Esophagus (tissue), 2 donors: ENCODE results near the gene KLK14. TPM values are rescaled to one million over a fixed set of nuclear protein-coding genes. Genes with fewer than 3 reads are reported as not detected.
A peak's percentile ranks its signal among the peaks of the same experiment; 100 is the strongest.

Experiments
- H3K27ac ChIP-seq, 2 donors: one replicate each; pipeline ENCODE4 v1.5.1; 2013; ENCODE audit warnings: low read depth in 2 of 2, mild to moderate bottlenecking in 2 of 2, inconsistent platforms in 1 of 2, low read length in 1 of 2, moderate library complexity in 1 of 2
- H3K27me3 ChIP-seq, 2 donors: one replicate each; pipeline ENCODE4 v1.6.1; 2013; ENCODE audit warnings: low read length in 2 of 2, control low read depth in 1 of 2, mild to moderate bottlenecking in 1 of 2; ENCODE audit not compliant: insufficient read depth in 2 of 2, control insufficient read depth in 1 of 2
- H3K36me3 ChIP-seq, 2 donors: one replicate each; pipeline ENCODE4 v1.6.1; 2013; ENCODE audit warnings: low read length in 1 of 2; ENCODE audit not compliant: control insufficient read depth in 2 of 2, insufficient read depth in 2 of 2
- H3K4me1 ChIP-seq, 2 donors: one replicate each; pipeline ENCODE4 v1.6.1; 2013; ENCODE audit warnings: low read length in 1 of 2; ENCODE audit not compliant: control insufficient read depth in 2 of 2, insufficient read depth in 2 of 2
- H3K4me3 ChIP-seq, 2 donors: one replicate each; pipeline ENCODE4 v1.5.1; 2013; ENCODE audit warnings: low read length in 2 of 2, mild to moderate bottlenecking in 2 of 2, low read depth in 1 of 2, moderate library complexity in 1 of 2
- H3K9me3 ChIP-seq, 2 donors: one replicate each; pipeline ENCODE4 v1.6.1; 2013; ENCODE audit warnings: mild to moderate bottlenecking in 2 of 2, low read depth in 1 of 2, low read length in 1 of 2, moderate library complexity in 1 of 2; ENCODE audit not compliant: control insufficient read depth in 2 of 2, insufficient read depth in 1 of 2
- WGBS, 2 donors: extraction: QIAGEN DNeasy Blood & Tissue Kit; methylation state at CpG; one replicate each; pipeline ENCODE4 v1.1.7; 2013; 5-methylcytosine and 5-hydroxymethylcytosine counted together
- polyA plus RNA-seq, 2 donors: library from polyadenylated mRNA; stranded (reverse); fragments of 200-250 nt; gene quantifications; one replicate each; pipeline ENCODE4 v1.2.3, GENCODE V29; 2013
- donor health status: healthy with polysubstance abuse.
- donor health status: Bipolar disorder and iron deficiency.

Gene KLK14
- polyA plus RNA-seq, 2 donors: 0.09 to 0.31 TPM

DNA sequence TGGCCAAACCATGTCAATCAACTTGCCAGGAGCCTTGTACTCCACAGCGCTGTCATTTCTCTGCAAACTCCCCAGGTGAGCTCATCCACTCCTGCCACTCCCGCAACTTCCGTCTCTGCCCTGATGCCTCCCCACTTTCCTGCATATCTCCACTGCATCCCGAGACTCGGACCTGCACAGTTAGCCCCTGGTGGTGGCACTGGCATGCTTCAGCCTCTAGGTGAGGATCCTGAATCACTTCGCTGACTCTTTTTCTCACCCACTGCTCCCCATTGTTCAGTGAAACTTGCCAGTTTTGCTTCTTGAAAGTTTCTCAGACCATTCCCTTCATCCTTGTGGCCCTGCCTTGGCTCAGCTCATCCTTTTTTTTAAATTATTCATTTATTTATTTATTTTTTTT lies 28.9 kb upstream of the KLK14 start:
- no peak overlapping the region for H3K4me3 ChIP-seq
- 38 to 39% methylated on average over 6 of the region's 6 CpGs for WGBS, 2 donors
- H3K36me3 ChIP-seq: no peaks in the 10 kb centered on the region

DNA sequence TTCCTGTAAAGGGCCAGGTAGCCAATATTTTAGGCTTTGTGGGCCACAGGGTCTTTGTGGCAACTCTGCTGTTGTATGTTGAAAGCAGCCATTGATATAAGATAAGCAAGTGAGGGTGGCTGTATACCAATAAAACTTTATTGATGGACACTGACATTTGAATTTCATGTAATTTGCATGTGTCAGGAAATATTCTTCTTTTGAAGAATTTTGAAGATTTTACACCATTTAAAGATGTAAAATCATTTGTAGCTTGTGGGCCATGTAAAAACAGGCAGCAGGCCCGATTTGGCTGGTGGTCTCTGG lies 27.9 kb upstream of the KLK14 start:
- no peaks in the 10 kb centered on the region for H3K27me3 ChIP-seq
- H3K9me3 ChIP-seq: peaks cover 0 to 2% of the 10 kb centered on the region in 2 donors
- 59 to 66% methylated on average over 1 of the region's 1 CpG for WGBS, 2 donors
- peak overlapping the region in 1 of 2 donors; percentile 27 for H3K27ac ChIP-seq
- peaks cover 0 to 6% of the 10 kb centered on the region in 2 donors for H3K4me1 ChIP-seq
- no peak overlapping the region for H3K4me3 ChIP-seq
- H3K36me3 ChIP-seq: no peaks in the 10 kb centered on the region

More for the DNA sequence above, 28.9 kb upstream of the KLK14 start:
- H3K9me3 ChIP-seq: peaks cover 0 to 2% of the 10 kb centered on the region in 2 donors
- H3K27me3 ChIP-seq: no peaks in the 10 kb centered on the region
- peaks cover 0 to 6% of the 10 kb centered on the region in 2 donors for H3K4me1 ChIP-seq
- H3K27ac ChIP-seq: no peak overlapping the region

- Histone ChIP-seq H3K4me1 (peaks cover 0 to 6% of the 10 kb centered on the region in 2 donors), H3K4me3 (peak overlapping the region; percentile 41 to 91), H3K36me3 (peaks cover 2 to 7% of the 10 kb centered on the region in 2 donors), H3K9me3 (no peaks in the 10 kb centered on the region), H3K27me3 (no peaks in the 10 kb centered on the region), H3K27ac (peak overlapping the region; percentile 69 to 83)
- 3 to 4% methylated on average over 15 of the region's 15 CpGs for WGBS, 2 donors
Observed at GRCh38 chr19:51108805-51109146, 26.1 kb upstream of the KLK14 start.

DNA sequence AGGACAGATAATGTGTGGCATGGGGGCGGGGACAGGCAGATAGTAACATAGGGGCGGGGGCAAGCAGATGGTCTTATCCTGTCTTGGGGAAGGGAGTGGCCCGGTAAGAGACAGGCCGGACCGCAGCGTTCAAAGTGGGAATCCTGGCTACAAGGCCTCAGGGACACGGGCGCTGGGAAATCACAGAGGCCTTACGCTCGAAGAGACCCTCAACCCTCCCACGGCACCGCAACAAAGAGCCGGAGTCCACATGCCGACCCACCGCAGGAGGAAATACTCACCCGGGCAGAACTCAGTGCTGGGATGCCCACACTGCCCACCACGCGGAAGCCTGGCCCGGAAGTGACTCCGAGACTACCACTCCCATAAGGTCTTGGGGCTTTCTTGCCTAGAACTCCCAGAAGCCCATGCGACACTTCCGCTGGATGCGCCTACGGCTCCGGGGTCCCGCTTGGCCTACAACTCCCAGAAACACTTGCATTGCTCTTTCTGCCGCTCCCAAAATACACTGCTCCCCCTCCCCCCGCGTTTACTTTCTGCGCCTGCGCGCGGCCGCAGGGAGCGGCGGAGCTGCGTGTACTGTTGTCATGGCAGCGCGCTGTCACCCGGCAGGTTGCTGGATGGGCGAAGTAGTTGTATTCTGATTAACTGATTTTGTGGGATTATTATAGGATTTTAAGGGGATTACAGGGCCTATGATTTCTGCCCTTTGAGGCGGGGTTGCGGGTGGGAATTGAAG lies 25.5 kb upstream of the KLK14 start, which contains the start of gene CTU1:
CTU1 (minus strand) TSS at position 344 of the 739 bp plus-strand sequence. CDS start 3,840 bp downstream, outside the sequence.
- H3K27ac ChIP-seq: peak within 1 kb of the TSS; percentile 69 to 87
- no peaks in the 10 kb centered on the region for H3K9me3 ChIP-seq
- WGBS, 2 donors: 0 to 1% methylated on average over 42 to 43 of the region's 43 CpGs
- peaks cover 0 to 6% of the 10 kb centered on the region in 2 donors for H3K4me1 ChIP-seq
- H3K27me3 ChIP-seq: no peaks in the 10 kb centered on the region
- peaks cover 2 to 10% of the 10 kb centered on the region in 2 donors for H3K36me3 ChIP-seq
- peak within 1 kb of the TSS; percentile 75 to 91 for H3K4me3 ChIP-seq

- 17 to 21% methylated on average over 18 of the region's 18 CpGs for WGBS, 2 donors
- no peaks in the 10 kb centered on the region for H3K27me3 ChIP-seq
- peak overlapping the region; percentile 64 to 87 for H3K27ac ChIP-seq
- peaks cover 2 to 10% of the 10 kb centered on the region in 2 donors for H3K36me3 ChIP-seq
- peaks cover 0 to 6% of the 10 kb centered on the region in 2 donors for H3K4me1 ChIP-seq
- H3K9me3 ChIP-seq: no peaks in the 10 kb centered on the region
- H3K4me3 ChIP-seq: peak overlapping the region; percentile 75 to 91
Observed at GRCh38 chr19:51107406-51108065, 24.8 kb upstream of the KLK14 start.

- Histone ChIP-seq H3K4me3 (no peak overlapping the region), H3K27ac (no peak overlapping the region), H3K36me3 (peaks cover 2 to 13% of the 10 kb centered on the region in 2 donors), H3K4me1 (peaks cover 0 to 3% of the 10 kb centered on the region in 2 donors), H3K27me3 (no peaks in the 10 kb centered on the region), H3K9me3 (no peaks in the 10 kb centered on the region)
- WGBS, 2 donors: 84 to 88% methylated on average over 49 of the region's 49 CpGs
Observed at GRCh38 chr19:51103926-51104341, 21.2 kb upstream of the KLK14 start.

DNA sequence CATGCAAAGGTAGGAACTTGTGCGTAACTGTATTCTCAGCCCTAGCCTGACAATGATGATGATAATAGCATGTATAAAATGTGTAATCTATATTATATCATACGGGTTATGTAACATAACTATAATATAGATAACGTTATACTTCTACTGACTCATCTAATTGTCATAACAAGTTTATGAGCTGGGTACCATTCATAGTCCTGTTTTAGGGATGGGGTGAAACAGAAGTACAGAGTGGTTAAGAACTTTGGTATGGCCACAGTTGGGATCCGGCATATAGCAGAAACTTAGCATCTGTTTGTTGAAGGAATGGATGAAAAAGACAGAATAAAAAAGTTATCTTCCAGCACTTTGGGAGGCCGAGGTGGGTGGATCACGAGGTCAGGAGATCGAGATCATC lies 20.3 kb upstream of the KLK14 start:
- WGBS, 2 donors: 78 to 86% methylated on average over 7 of the region's 7 CpGs
- H3K9me3 ChIP-seq: no peaks in the 10 kb centered on the region

DNA sequence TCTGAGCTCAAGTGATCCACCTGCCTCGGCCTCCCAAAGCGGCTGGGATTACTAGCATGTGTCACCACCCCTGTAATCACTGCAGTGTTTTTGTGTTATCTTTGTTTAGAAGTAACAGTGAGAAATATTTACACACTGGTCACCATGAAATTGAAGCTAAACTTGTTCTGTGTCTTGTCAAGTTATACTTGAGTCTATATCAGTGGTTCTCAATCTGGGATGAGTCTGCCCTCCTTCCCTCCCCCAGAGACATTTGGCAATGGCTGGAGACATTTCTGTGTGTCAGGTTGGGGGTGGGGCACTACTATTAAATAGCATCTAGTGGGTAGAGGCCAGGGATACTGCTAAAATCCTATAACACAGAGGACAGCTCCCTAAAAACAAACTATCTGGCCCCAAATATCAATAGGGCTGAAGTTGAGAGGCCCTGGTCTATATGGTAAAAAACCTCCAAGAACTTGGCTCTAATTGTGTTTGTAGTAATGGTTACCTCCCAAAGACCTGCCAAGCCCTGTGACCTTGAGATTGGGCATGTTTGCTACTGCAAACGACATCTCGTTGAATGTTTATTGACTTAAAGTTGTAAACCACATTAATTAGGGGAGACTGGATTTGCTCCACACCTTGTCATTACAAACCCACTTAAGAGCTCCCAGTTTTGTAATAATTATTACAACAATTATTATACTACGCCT lies 18.6 kb upstream of the KLK14 start:
- H3K36me3 ChIP-seq: peaks cover 2 to 20% of the 10 kb centered on the region in 2 donors
- H3K27me3 ChIP-seq: no peaks in the 10 kb centered on the region
- no peak overlapping the region for H3K4me3 ChIP-seq
- WGBS, 2 donors: 60 to 62% methylated on average over 5 of the region's 5 CpGs
- no peak overlapping the region for H3K27ac ChIP-seq
- H3K4me1 ChIP-seq: peaks cover 2 to 3% of the 10 kb centered on the region in 2 donors
- H3K9me3 ChIP-seq: no peaks in the 10 kb centered on the region

More for the DNA sequence above, 20.3 kb upstream of the KLK14 start:
- peaks cover 2 to 17% of the 10 kb centered on the region in 2 donors for H3K36me3 ChIP-seq
- H3K4me3 ChIP-seq: no peak overlapping the region
- no peaks in the 10 kb centered on the region for H3K4me1 ChIP-seq
- H3K27ac ChIP-seq: no peak overlapping the region
- H3K27me3 ChIP-seq: no peaks in the 10 kb centered on the region

- H3K4me3 ChIP-seq: no peak overlapping the region
- peaks cover 2 to 3% of the 10 kb centered on the region in 2 donors for H3K4me1 ChIP-seq
- H3K27ac ChIP-seq: no peak overlapping the region
- H3K27me3 ChIP-seq: no peaks in the 10 kb centered on the region
- H3K9me3 ChIP-seq: no peaks in the 10 kb centered on the region
- peaks cover 2 to 20% of the 10 kb centered on the region in 2 donors for H3K36me3 ChIP-seq
- 66 to 72% methylated on average over 3 of the region's 3 CpGs for WGBS, 2 donors
Observed at GRCh38 chr19:51100601-51101000, 17.9 kb upstream of the KLK14 start.
